ENCODE results near the gene AAR2.

GRCh38 chr20:36279362-36279761 lies 43.1 kb downstream of the AAR2 start:
- TF ChIP-seq, protein P1, sequence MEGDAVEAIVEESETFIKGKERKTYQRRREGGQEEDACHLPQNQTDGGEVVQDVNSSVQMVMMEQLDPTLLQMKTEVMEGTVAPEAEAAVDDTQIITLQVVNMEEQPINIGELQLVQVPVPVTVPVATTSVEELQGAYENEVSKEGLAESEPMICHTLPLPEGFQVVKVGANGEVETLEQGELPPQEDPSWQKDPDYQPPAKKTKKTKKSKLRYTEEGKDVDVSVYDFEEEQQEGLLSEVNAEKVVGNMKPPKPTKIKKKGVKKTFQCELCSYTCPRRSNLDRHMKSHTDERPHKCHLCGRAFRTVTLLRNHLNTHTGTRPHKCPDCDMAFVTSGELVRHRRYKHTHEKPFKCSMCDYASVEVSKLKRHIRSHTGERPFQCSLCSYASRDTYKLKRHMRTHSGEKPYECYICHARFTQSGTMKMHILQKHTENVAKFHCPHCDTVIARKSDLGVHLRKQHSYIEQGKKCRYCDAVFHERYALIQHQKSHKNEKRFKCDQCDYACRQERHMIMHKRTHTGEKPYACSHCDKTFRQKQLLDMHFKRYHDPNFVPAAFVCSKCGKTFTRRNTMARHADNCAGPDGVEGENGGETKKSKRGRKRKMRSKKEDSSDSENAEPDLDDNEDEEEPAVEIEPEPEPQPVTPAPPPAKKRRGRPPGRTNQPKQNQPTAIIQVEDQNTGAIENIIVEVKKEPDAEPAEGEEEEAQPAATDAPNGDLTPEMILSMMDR (IDR thresholded peaks at IDR 0.05): no peak
- TF ChIP-seq REST (IDR thresholded peaks at IDR 0.05; ENCODE audit: insufficient read depth in 1 of 2, low read depth in 2 of 2, low read length in 1 of 2) (no peak), TCF7L2 (IDR thresholded peaks at IDR 0.05; ENCODE audit: low read depth, low read length) (no peak), POLR2AphosphoS5 (IDR thresholded peaks at IDR 0.05; ENCODE audit: low read depth, low read length) (no peak)

Data from Panc1 (cell line).